Astrocyte of the spinal cord (primary cell): ENCODE data around the gene TMEM132D.

Experiments
- DNase-seq: peaks from one replicate; pipeline ENCODE4 v3.0.0; 2011; ENCODE audit warnings: low read depth, low spot score
- H3K4me3 ChIP-seq: 2 replicates; pipeline ENCODE4 v1.5.1; 2011; ENCODE audit warnings: low read depth, mild to moderate bottlenecking, low read length, moderate library complexity
- in situ Hi-C: cut with HindIII; loops from 2 replicates; pipeline ENCODE4 v1.10.0; 2017; ENCODE audit warnings: low sequenced_read_pairs
- TF ChIP-seq, protein P1 (sequence below): IDR thresholded peaks from 2 replicates; pipeline ENCODE4 v1.5.1; 2012; ENCODE audit warnings: low read depth, mild to moderate bottlenecking, low read length, inconsistent platforms

The TMEM132D gene

DNA sequence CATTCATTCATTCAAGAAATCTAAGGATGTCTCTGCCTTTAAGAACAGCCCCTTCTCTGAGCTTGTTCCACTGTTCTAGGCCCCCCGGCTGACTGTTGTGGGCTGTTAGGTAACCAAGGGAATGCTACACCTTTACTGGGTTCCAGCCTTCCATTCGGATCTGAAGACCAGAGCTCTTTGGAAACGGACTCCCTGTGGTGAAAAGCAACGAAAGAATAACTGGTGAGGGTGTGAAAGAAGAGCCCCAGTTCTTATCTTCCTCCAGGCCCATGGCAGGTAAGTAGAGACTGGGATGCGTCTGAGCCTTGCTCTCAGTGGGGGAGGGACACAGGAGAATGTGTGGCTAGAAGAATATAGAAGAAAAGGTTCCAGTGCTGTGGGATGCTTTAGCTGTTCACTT, 207.4 kb downstream of the TMEM132D start:
- TF ChIP-seq, protein P1, sequence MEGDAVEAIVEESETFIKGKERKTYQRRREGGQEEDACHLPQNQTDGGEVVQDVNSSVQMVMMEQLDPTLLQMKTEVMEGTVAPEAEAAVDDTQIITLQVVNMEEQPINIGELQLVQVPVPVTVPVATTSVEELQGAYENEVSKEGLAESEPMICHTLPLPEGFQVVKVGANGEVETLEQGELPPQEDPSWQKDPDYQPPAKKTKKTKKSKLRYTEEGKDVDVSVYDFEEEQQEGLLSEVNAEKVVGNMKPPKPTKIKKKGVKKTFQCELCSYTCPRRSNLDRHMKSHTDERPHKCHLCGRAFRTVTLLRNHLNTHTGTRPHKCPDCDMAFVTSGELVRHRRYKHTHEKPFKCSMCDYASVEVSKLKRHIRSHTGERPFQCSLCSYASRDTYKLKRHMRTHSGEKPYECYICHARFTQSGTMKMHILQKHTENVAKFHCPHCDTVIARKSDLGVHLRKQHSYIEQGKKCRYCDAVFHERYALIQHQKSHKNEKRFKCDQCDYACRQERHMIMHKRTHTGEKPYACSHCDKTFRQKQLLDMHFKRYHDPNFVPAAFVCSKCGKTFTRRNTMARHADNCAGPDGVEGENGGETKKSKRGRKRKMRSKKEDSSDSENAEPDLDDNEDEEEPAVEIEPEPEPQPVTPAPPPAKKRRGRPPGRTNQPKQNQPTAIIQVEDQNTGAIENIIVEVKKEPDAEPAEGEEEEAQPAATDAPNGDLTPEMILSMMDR: no peak
- in situ Hi-C loops: no loop called here
- no peak overlapping the region for H3K4me3 ChIP-seq
- DNase-seq: no peak

DNA sequence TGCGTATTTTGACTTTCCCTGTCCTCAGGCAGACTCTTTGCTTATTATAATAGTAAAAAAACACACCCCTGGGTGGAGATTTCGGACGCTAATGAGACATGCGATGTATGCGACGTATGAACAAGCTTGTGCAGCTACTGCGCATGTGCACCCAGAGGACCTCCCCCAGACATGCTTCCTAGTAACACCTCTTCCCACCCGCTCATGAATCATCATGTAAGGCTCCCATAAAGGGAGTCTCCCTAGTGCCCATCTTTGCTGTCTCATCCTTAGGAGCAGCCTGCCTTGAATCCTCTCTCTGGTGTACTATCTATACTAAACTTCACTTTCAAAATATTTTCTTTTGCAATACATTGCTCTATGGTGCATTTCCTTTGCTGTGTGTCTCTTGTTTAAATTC, 210.1 kb downstream of the TMEM132D start:
- in situ Hi-C loops: no loop called here
- no peak overlapping the region for H3K4me3 ChIP-seq
- DNase-seq: no peak
- TF ChIP-seq, protein P1: no peak

DNA sequence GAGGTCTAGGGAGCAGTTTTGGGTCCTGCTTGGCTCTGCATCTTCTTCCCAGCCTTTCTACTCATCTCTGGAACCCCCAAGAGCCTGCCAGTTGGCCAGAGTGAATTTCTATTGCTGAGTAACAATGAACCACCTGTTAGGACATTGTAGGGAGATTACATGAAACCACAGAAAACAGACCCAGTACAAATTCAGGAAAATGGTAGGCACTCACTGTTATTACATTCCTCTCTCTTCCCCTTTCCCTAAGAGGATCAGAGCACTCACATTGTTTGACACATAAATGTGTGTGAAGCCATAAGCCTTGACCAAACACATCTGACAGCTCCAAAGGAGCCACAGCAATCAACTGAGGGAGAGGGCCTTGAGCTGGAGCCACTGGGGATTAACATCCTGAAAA, 216.1 kb downstream of the TMEM132D start:
- DNase-seq: no peak
- no peak overlapping the region for H3K4me3 ChIP-seq
- TF ChIP-seq, protein P1: no peak
- in situ Hi-C loops: no loop called here

DNA sequence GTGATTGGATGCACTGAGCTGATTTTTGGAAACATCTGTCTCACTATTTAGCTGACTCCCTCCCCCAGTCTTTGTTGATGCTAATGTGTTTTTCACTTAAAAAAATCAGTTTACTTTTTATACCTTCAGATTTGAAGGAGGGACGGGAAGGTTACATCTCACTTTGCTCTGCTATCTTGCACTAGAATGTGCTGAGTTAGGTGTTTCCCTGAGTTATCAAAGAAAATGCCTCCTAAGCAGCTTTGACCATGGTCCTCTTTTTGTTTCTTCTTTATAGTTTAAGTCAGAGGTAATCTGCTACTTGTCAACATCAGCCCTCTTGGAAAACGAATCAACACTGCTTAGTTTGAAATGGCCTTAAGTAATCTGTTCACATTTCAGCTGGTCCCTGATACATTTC, 222.0 kb downstream of the TMEM132D start:
- TF ChIP-seq, protein P1: no peak
- in situ Hi-C loops: no loop called here
- no peak overlapping the region for H3K4me3 ChIP-seq
- DNase-seq: no peak

- DNase-seq: no peak
- in situ Hi-C loops: no loop called here
- H3K4me3 ChIP-seq: no peak overlapping the region
- TF ChIP-seq, protein P1: no peak
These were observed 222.7 kb downstream of the TMEM132D start for GRCh38 chr12:129681151-129681550.

- TF ChIP-seq, protein P1: no peak
- no peak overlapping the region for H3K4me3 ChIP-seq
- DNase-seq: no peak
- in situ Hi-C loops: no loop called here
These were observed 227.4 kb downstream of the TMEM132D start for GRCh38 chr12:129676411-129676810.

DNA sequence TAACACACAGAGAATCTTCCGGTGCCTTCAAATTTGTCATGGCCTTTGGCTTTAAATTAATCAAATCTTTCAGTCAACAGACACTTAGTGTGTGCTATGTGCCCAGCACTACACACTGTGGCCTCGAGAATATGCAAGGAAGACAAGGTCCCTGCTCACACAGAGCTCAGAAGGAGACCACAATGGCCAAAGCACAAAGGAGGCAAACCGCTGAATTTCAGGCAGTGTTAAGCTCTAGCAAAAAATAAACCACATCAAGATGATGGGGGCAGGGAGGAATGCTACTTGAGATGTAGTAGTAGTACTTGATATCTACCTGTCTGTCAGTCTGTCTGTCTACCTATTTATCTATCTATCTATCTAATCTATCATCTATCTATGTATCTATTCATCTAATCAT, 227.9 kb downstream of the TMEM132D start:
- no peak overlapping the region for H3K4me3 ChIP-seq
- in situ Hi-C loops: no loop called here
- no peak for DNase-seq
- TF ChIP-seq, protein P1: no peak
